DOHH2 (cell line): Measurements from ENCODE around the gene ZNF716.
"Not testable (repeated sequence)": the region's sequence is repeated elsewhere in the genome, so short reads cannot be mapped to it uniquely, and the experiment has no call there.

Source experiments
- CTCF ChIP-seq: fragments of 200-600 bp; sonication (generic); IDR thresholded peaks from one replicate; pipeline ENCODE4 v1.5.1; 2014; ENCODE audit warnings: antibody characterized with exemption, mild to moderate bottlenecking, low read depth, low read length; ENCODE audit not compliant: poor library complexity, severe bottlenecking
- EZH2phosphoT487 ChIP-seq: fragments of 200-600 bp; sonication (generic); IDR thresholded peaks from 2 replicates; pipeline ENCODE4 v1.6.1; 2017; ENCODE audit warnings: borderline replicate concordance, mild to moderate bottlenecking, antibody characterized with exemption, low read length, moderate library complexity, mixed read lengths

- not testable (repeated sequence) for TF ChIP-seq CTCF, EZH2phosphoT487
Observed at GRCh38 chr7:57485022-57485421, 35.0 kb downstream of the ZNF716 start.
